Uterus (tissue), 4 donors: ENCODE data around the gene TTC4. TPM values are rescaled to one million over a fixed set of nuclear protein-coding genes. Genes with fewer than 3 reads are reported as not detected.

Source experiments
- DNase-seq, 2 donors: peaks; one replicate each; pipeline ENCODE4 v3.0.0-alpha.2; 2019 to 2020
- H3K27ac ChIP-seq, 2 donors: fragments of 200-600 bp; sonication (generic); 1 replicate in 1 of 2; 2 replicates in 1 of 2; pipeline ENCODE4 v1.5.1; 2016 to 2018
- H3K27me3 ChIP-seq, 2 donors: fragments of 200-600 bp; sonication (generic); one replicate each; pipeline ENCODE4 v1.5.1; 2018 to 2019; ENCODE audit warnings: control low read depth in 1 of 2
- H3K36me3 ChIP-seq, 2 donors: fragments of 200-600 bp; sonication (generic); one replicate each; pipeline ENCODE4 v1.5.1; 2019; ENCODE audit warnings: control low read depth in 1 of 2
- H3K4me1 ChIP-seq, 2 donors: fragments of 200-600 bp; sonication (generic); one replicate each; pipeline ENCODE4 v1.5.1; 2018 to 2019; ENCODE audit warnings: control low read depth in 1 of 2
- H3K4me3 ChIP-seq, 2 donors: fragments of 200-600 bp; sonication (generic); 1 replicate in 1 of 2; 2 replicates in 1 of 2; pipeline ENCODE4 v1.5.1; 2018 to 2019; ENCODE audit warnings: mild to moderate bottlenecking in 1 of 2
- H3K9me3 ChIP-seq, 2 donors: fragments of 200-600 bp; sonication (generic); one replicate each; pipeline ENCODE4 v1.5.1; 2019; ENCODE audit warnings: control low read depth in 1 of 2
- POLR2A ChIP-seq, 2 donors: fragments of 450-650 bp; IDR thresholded peaks; one replicate each; pipeline ENCODE4 v1.6.1; 2016; ENCODE audit warnings: antibody characterized with exemption in 2 of 2, mild to moderate bottlenecking in 1 of 2, moderate library complexity in 1 of 2
- intact Hi-C: fragments of 100-400 bp; cut with DNase I; formaldehyde crosslinking; loops from one replicate; pipeline ENCODE4 v1.15.1; 2023; ENCODE audit warnings: low total_unique reads
- total RNA-seq, 4 donors: library from RNA; depleted of rRNA in 3 of 4; stranded (reverse); fragments of >200 nt in 3 of 4; gene quantifications; one replicate each; pipeline versions ENCODE4 v1.1.0 to v1.2.4, GENCODE V29; 2014 to 2023
- TF ChIP-seq, protein P1 (sequence below), 4 experiments: fragments of 200-600 bp in 2 of 4; fragments of 450-650 bp in 2 of 4; sonication (generic) in 2 of 4; IDR thresholded peaks; one replicate each; pipeline ENCODE4 v1.5.1; 2016 to 2019; ENCODE audit warnings: antibody characterized with exemption in 4 of 4, mild to moderate bottlenecking in 2 of 4, moderate library complexity in 1 of 4
- donor health status: DM: yes; HTN: yes; CAD: no.

TTC4 gene
- total RNA-seq, 4 donors from 2014 or later, result 5.9 to 43.4 (median 19.0) TPM

DNA sequence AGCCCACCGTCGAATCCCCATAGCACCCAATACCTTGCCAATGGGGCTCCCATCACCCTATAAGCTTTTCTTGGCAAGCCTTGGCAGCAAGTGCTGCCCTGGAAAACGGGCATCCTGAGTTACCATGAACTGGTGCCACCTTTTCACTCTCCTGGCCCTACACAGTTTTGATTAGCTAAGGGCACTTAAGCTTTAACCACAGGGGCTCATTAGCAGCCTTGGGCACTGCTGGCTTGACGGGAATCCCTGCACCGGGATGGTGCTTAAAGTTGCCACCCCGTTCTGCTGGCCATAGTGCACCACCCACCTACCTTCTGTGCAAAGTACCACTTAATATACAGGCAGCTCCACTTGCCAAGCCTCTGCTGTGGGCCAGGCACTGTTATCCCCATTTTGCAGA, 34.9 kb downstream of the TTC4 start:
- Histone ChIP-seq H3K4me3 (no peak overlapping the region), H3K27ac (no peak overlapping the region), H3K4me1 (no peaks in the 10 kb centered on the region), H3K36me3 (no peaks in the 10 kb centered on the region), H3K27me3 (no peaks in the 10 kb centered on the region), H3K9me3 (no peaks in the 10 kb centered on the region)
- DNase-seq, result no peak
- intact Hi-C loops, result no loop called here
- TF ChIP-seq, protein P1, sequence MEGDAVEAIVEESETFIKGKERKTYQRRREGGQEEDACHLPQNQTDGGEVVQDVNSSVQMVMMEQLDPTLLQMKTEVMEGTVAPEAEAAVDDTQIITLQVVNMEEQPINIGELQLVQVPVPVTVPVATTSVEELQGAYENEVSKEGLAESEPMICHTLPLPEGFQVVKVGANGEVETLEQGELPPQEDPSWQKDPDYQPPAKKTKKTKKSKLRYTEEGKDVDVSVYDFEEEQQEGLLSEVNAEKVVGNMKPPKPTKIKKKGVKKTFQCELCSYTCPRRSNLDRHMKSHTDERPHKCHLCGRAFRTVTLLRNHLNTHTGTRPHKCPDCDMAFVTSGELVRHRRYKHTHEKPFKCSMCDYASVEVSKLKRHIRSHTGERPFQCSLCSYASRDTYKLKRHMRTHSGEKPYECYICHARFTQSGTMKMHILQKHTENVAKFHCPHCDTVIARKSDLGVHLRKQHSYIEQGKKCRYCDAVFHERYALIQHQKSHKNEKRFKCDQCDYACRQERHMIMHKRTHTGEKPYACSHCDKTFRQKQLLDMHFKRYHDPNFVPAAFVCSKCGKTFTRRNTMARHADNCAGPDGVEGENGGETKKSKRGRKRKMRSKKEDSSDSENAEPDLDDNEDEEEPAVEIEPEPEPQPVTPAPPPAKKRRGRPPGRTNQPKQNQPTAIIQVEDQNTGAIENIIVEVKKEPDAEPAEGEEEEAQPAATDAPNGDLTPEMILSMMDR (IDR thresholded peaks at IDR 0.05), result no peak
- TF ChIP-seq POLR2A (IDR thresholded peaks at IDR 0.05), result no peak

DNA sequence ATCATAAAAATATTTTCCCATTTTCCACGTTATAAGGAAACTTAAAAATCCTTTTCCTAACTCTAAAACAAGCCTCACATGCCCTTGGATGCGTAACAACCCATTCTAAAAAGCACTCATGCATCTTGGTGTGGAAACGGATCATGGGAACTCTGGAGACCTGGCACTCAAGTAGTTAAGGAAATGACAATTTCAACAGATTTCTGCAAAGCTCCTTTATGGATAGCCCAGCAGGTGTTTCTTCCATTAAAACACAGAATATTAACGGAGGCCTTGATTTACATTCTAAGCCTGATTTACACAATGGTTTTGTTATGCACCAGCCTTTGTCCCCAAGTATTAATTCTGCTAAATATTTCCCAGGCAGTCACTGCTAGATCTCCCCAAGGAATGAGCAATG, 35.8 kb downstream of the TTC4 start:
- Histone ChIP-seq H3K4me1 (no peaks in the 10 kb centered on the region), H3K27me3 (no peaks in the 10 kb centered on the region), H3K27ac (no peak overlapping the region), H3K4me3 (no peak overlapping the region), H3K36me3 (no peaks in the 10 kb centered on the region), H3K9me3 (no peaks in the 10 kb centered on the region)
- TF ChIP-seq POLR2A (IDR thresholded peaks at IDR 0.05), result no peak
- TF ChIP-seq, protein P1 (IDR thresholded peaks at IDR 0.05), result no peak
- intact Hi-C loops, result no loop called here
- DNase-seq, result no peak

DNA sequence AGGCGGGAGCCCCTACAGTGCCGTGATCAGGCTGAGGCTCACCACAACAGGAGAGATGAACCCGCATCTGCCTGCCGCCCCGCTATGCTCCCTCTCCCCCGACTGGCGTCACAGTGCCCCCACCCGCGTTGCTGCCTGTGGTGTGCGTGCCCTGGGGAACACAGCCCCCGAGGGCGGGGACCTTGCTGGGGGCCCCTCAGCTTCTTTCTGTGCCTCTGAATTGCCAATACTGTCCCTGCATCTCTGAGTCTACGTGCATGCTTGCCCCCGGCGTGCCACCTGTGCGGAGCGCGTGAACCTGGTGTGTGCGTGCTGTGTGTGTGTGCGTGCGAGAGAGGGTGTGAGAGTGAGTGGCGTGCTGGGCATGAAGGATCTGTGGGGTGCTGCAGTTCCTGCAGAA, 38.4 kb downstream of the TTC4 start:
- Histone ChIP-seq H3K36me3 (no peaks in the 10 kb centered on the region), H3K4me1 (no peaks in the 10 kb centered on the region), H3K9me3 (no peaks in the 10 kb centered on the region), H3K27me3 (no peaks in the 10 kb centered on the region), H3K4me3 (no peak overlapping the region), H3K27ac (no peak overlapping the region)
- no peak for DNase-seq
- TF ChIP-seq, protein P1 (IDR thresholded peaks at IDR 0.05), result no peak
- intact Hi-C loops, result no loop called here

DNA sequence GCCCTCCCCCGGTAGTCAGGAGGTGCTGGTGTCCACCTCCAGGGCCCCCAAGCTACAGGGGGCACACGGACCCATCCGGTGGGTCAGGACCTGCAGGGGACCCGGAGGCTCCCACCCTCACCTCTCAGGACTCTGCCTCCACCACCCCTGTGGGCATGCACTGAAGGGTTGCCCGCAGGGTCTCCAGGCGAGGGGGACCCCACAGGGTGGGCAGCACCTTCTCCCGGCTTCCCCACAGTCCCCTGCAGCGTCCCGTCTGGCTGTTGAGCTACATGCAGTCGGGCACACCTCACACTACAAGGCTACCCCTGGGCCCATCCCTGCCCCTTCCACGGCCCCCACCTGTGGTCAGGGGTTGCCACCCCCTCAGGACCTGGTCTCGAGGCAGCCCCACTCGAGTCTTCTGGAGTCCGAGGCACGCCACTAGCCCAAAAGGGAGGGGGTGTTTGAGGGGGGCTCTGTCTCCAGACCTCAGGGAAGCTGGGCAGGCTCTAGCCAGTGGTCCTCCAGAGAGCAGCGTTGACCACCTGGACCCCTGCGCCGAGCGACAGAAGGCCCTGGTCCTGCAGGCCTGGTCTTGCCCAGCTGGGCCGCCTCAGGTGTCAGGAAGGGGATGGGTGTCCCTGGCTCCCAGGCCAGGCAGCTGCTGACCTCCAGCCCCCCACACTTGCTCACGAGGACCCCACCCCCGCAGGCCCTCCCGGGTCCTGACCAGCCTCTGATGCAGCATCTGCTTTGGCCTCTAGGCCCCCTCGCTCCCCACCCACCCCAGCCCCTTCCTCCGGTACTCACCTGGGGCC, 39.0 kb downstream of the TTC4 start:
- no peak overlapping the region for H3K4me3 ChIP-seq
- H3K9me3 ChIP-seq, result no peaks in the 10 kb centered on the region
- no peak for TF ChIP-seq POLR2A (IDR thresholded peaks at IDR 0.05)
- TF ChIP-seq, protein P1 (IDR thresholded peaks at IDR 0.05), result no peak
- no peaks in the 10 kb centered on the region for H3K36me3 ChIP-seq
- no peak overlapping the region for H3K27ac ChIP-seq
- no peaks in the 10 kb centered on the region for H3K4me1 ChIP-seq
- no peaks in the 10 kb centered on the region for H3K27me3 ChIP-seq
- intact Hi-C loops, result no loop called here
- DNase-seq, result no peak

DNA sequence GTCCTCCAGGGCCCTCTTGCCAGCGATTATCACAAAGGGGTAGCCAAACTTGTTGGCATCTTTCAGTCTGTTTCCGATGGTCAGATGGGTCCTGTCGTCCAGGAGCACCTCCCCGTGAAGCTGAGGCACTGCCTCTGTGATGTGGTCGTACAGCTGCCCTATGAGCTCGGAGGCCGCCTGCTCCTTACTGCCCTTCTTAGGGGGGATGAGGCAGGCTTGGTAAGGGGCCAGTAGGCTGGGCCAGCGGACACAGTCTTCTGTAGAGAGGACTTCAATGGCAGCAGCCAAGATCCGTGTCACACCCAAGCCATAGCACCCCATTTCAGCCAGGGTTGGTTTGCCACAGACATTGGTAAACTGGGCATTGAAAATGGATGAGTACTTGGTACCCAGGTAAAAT, 42.2 kb downstream of the TTC4 start:
- intact Hi-C loops, result no loop called here
- no peak for DNase-seq
- no peaks in the 10 kb centered on the region for H3K9me3 ChIP-seq
- H3K4me1 ChIP-seq, result no peaks in the 10 kb centered on the region
- no peak for TF ChIP-seq POLR2A (IDR thresholded peaks at IDR 0.05)
- TF ChIP-seq, protein P1 (IDR thresholded peaks at IDR 0.05), result no peak
- no peaks in the 10 kb centered on the region for H3K27me3 ChIP-seq
- no peaks in the 10 kb centered on the region for H3K36me3 ChIP-seq
- H3K27ac ChIP-seq, result no peak overlapping the region
- H3K4me3 ChIP-seq, result no peak overlapping the region
